Trophoblast cell (in vitro differentiated cells and primary cell): ENCODE data around the gene PSMD5.

ENCODE experiments used
- DNase-seq, 2 donors: peaks; one replicate each; pipeline ENCODE4 v3.0.0-alpha.2; 2016
- H2AFZ ChIP-seq: 2 replicates; pipeline ENCODE4 v1.6.1; 2013; ENCODE audit warnings: low read length, moderate library complexity, mild to moderate bottlenecking; ENCODE audit not compliant: insufficient read depth, poor library complexity
- H2AK5ac ChIP-seq: 2 replicates; pipeline ENCODE4 v1.6.1; 2013; ENCODE audit warnings: mild to moderate bottlenecking, low read length
- H2BK120ac ChIP-seq: 2 replicates; pipeline ENCODE4 v1.6.1; 2013; ENCODE audit warnings: low read length, mild to moderate bottlenecking, moderate library complexity; ENCODE audit not compliant: insufficient read depth, poor library complexity
- H2BK12ac ChIP-seq: 2 replicates; pipeline ENCODE4 v1.6.1; 2013; ENCODE audit warnings: mild to moderate bottlenecking, low read length, moderate library complexity
- H2BK5ac ChIP-seq: 2 replicates; pipeline ENCODE4 v1.6.1; 2013; ENCODE audit warnings: low read length, low read depth, moderate library complexity, mild to moderate bottlenecking; ENCODE audit not compliant: poor library complexity
- H3K14ac ChIP-seq: 2 replicates; pipeline ENCODE4 v1.6.1; 2013; ENCODE audit warnings: mild to moderate bottlenecking, low read length
- H3K18ac ChIP-seq: 2 replicates; pipeline ENCODE4 v1.6.1; 2013; ENCODE audit warnings: mild to moderate bottlenecking, low read length
- H3K23ac ChIP-seq: 2 replicates; pipeline ENCODE4 v1.6.1; 2013; ENCODE audit warnings: low read length
- H3K27ac ChIP-seq: 2 replicates; pipeline ENCODE4 v1.5.1; 2013; ENCODE audit warnings: low read depth, mild to moderate bottlenecking, inconsistent platforms, low read length, moderate library complexity
- H3K27me3 ChIP-seq: 2 replicates; pipeline ENCODE4 v1.6.1; 2013; ENCODE audit warnings: inconsistent platforms, mild to moderate bottlenecking, low read length, moderate library complexity; ENCODE audit not compliant: insufficient read depth
- H3K36me3 ChIP-seq, 2 experiments: 1 replicate in 1 of 2; 2 replicates in 1 of 2; pipeline ENCODE4 v1.6.1; 2013; ENCODE audit warnings: low read length in 2 of 2, mild to moderate bottlenecking in 2 of 2, moderate library complexity in 1 of 2; ENCODE audit not compliant: insufficient read depth in 2 of 2, control insufficient read depth in 1 of 2
- H3K4ac ChIP-seq: 2 replicates; pipeline ENCODE4 v1.6.1; 2013; ENCODE audit warnings: low read depth, mild to moderate bottlenecking, low read length, moderate library complexity
- H3K4me1 ChIP-seq, 2 experiments: 1 replicate in 1 of 2; 2 replicates in 1 of 2; pipeline ENCODE4 v1.6.1; 2013; ENCODE audit warnings: low read length in 2 of 2, mild to moderate bottlenecking in 2 of 2, moderate library complexity in 1 of 2; ENCODE audit not compliant: insufficient read depth in 2 of 2, control insufficient read depth in 1 of 2
- H3K4me2 ChIP-seq: 2 replicates; pipeline ENCODE4 v1.6.1; 2013; ENCODE audit warnings: inconsistent platforms, mild to moderate bottlenecking, low read length, moderate library complexity
- H3K4me3 ChIP-seq: 2 replicates; pipeline ENCODE4 v1.5.1; 2013; ENCODE audit warnings: mild to moderate bottlenecking, low read depth, low read length, inconsistent platforms
- H3K79me1 ChIP-seq: one replicate; pipeline ENCODE4 v1.6.1; 2013; ENCODE audit warnings: low read length
- H3K79me2 ChIP-seq: 2 replicates; pipeline ENCODE4 v1.6.1; 2013; ENCODE audit warnings: low read length, mild to moderate bottlenecking; ENCODE audit not compliant: control insufficient read depth, insufficient read depth, poor library complexity
- H3K9ac ChIP-seq: 2 replicates; pipeline ENCODE4 v1.6.1; 2013; ENCODE audit warnings: mild to moderate bottlenecking, low read length
- H3K9me3 ChIP-seq: 2 replicates; pipeline ENCODE4 v1.6.1; 2013; ENCODE audit warnings: low read depth, mild to moderate bottlenecking, control low read depth, inconsistent platforms, low read length; ENCODE audit not compliant: insufficient read depth
- H4K12ac ChIP-seq: 2 replicates; pipeline ENCODE4 v1.6.1; 2013; ENCODE audit warnings: low read depth, mild to moderate bottlenecking, low read length, moderate library complexity
- H4K8ac ChIP-seq: 2 replicates; pipeline ENCODE4 v1.6.1; 2013; ENCODE audit warnings: low read depth, mild to moderate bottlenecking, low read length, moderate library complexity
- H4K91ac ChIP-seq: one replicate; pipeline ENCODE4 v1.6.1; 2013; ENCODE audit warnings: low read depth, mild to moderate bottlenecking, low read length, moderate library complexity
- WGBS: extraction: QIAGEN DNeasy Blood & Tissue Kit; methylation state at CpG from one replicate; pipeline ENCODE4 v1.1.7; 2013; ENCODE audit warnings: missing lambda C conversion rate; ENCODE audit not compliant: insufficient read length, insufficient coverage; ENCODE audit errors: extremely low coverage; 5-methylcytosine and 5-hydroxymethylcytosine counted together

The PSMD5 gene

GRCh38 chr9:120855827-120856670 is 13.3 kb upstream of the PSMD5 start:
- Histone ChIP-seq H4K91ac (no peak overlapping the region), H4K8ac (no peak overlapping the region), H2BK5ac (no peak overlapping the region), H3K27me3 (no peaks in the 10 kb centered on the region), H3K36me3 (peaks cover 10 to 12% of the 10 kb centered on the region in 2 experiments), H2BK12ac (no peak overlapping the region), H3K27ac (no peak overlapping the region), H2AFZ (no peak overlapping the region), H3K23ac (no peak overlapping the region), H3K79me1 (no peaks in the 10 kb centered on the region), H3K9me3 (peaks cover 3% of the 10 kb centered on the region), H3K4ac (no peak overlapping the region), H3K4me3 (no peak overlapping the region), H3K4me1 (peaks cover 0 to 4% of the 10 kb centered on the region in 2 experiments), H2AK5ac (no peak overlapping the region), H3K9ac (no peak overlapping the region), H4K12ac (no peak overlapping the region), H3K4me2 (no peak overlapping the region), H3K79me2 (no peaks in the 10 kb centered on the region), H2BK120ac (no peak overlapping the region), H3K18ac (no peak overlapping the region), H3K14ac (no peak overlapping the region)
- WGBS: no CpG with 5 or more reads among the region's 7 CpGs
- DNase-seq: no peak

- H3K4me3 ChIP-seq: no peak overlapping the region
- no peaks in the 10 kb centered on the region for H3K79me1 ChIP-seq
- H3K4me2 ChIP-seq: no peak overlapping the region
- H2BK120ac ChIP-seq: no peak overlapping the region
- no peak overlapping the region for H2AK5ac ChIP-seq
- H3K9me3 ChIP-seq: peaks cover 3% of the 10 kb centered on the region
- H3K36me3 ChIP-seq: peaks cover 5% of the 10 kb centered on the region in 2 experiments
- H3K27me3 ChIP-seq: no peaks in the 10 kb centered on the region
- no peak overlapping the region for H3K27ac ChIP-seq
- H2BK5ac ChIP-seq: no peak overlapping the region
- H3K18ac ChIP-seq: no peak overlapping the region
- no peak overlapping the region for H3K4ac ChIP-seq
- no peak overlapping the region for H4K8ac ChIP-seq
- H2BK12ac ChIP-seq: no peak overlapping the region
- no peak for DNase-seq
- H4K12ac ChIP-seq: no peak overlapping the region
- H3K23ac ChIP-seq: no peak overlapping the region
- H3K14ac ChIP-seq: no peak overlapping the region
- no peak overlapping the region for H4K91ac ChIP-seq
- peaks cover 0 to 4% of the 10 kb centered on the region in 2 experiments for H3K4me1 ChIP-seq
- no peak overlapping the region for H2AFZ ChIP-seq
- no CpG with 5 or more reads among the region's 3 CpGs for WGBS
- H3K79me2 ChIP-seq: no peaks in the 10 kb centered on the region
- no peak overlapping the region for H3K9ac ChIP-seq
These were observed 12.0 kb upstream of the PSMD5 start for GRCh38 chr9:120854596-120855327.

- Histone ChIP-seq H2AK5ac (no peak overlapping the region), H3K4ac (no peak overlapping the region), H3K4me1 (peaks cover 0 to 2% of the 10 kb centered on the region in 2 experiments), H3K4me2 (no peak overlapping the region), H4K12ac (no peak overlapping the region), H3K4me3 (no peak overlapping the region), H3K9me3 (peaks cover 3% of the 10 kb centered on the region), H3K27me3 (no peaks in the 10 kb centered on the region), H3K9ac (no peak overlapping the region), H3K14ac (no peak overlapping the region), H3K23ac (no peak overlapping the region), H3K27ac (no peak overlapping the region), H3K18ac (no peak overlapping the region), H4K8ac (no peak overlapping the region), H3K79me1 (no peaks in the 10 kb centered on the region), H4K91ac (no peak overlapping the region), H2BK5ac (no peak overlapping the region), H2BK120ac (no peak overlapping the region), H3K79me2 (no peaks in the 10 kb centered on the region), H2AFZ (no peak overlapping the region), H3K36me3 (peaks cover 4 to 5% of the 10 kb centered on the region in 2 experiments), H2BK12ac (no peak overlapping the region)
- WGBS: no CpG with 5 or more reads among the region's 6 CpGs
- no peak for DNase-seq
These were observed 10.5 kb upstream of the PSMD5 start for GRCh38 chr9:120853198-120853597.

- Histone ChIP-seq H3K14ac (no peak overlapping the region), H3K27me3 (no peaks in the 10 kb centered on the region), H4K12ac (no peak overlapping the region), H3K4me2 (no peak overlapping the region), H3K18ac (no peak overlapping the region), H3K23ac (no peak overlapping the region), H3K4me1 (peaks cover 0 to 2% of the 10 kb centered on the region in 2 experiments), H2BK120ac (no peak overlapping the region), H3K9ac (no peak overlapping the region), H4K91ac (no peak overlapping the region), H3K36me3 (peaks cover 0 to 2% of the 10 kb centered on the region in 2 experiments), H3K79me2 (no peaks in the 10 kb centered on the region), H2BK12ac (no peak overlapping the region), H3K4ac (no peak overlapping the region), H3K79me1 (no peaks in the 10 kb centered on the region), H2AFZ (no peak overlapping the region), H3K27ac (no peak overlapping the region), H3K4me3 (no peak overlapping the region), H2BK5ac (no peak overlapping the region), H4K8ac (no peak overlapping the region), H3K9me3 (peaks cover 1% of the 10 kb centered on the region), H2AK5ac (no peak overlapping the region)
- no peak for DNase-seq
- WGBS: no CpG with 5 or more reads among the region's 5 CpGs
These were observed 9.7 kb upstream of the PSMD5 start for GRCh38 chr9:120852240-120853010.
